SK-N-SH (cell line): ENCODE results near the gene DLX6. TPM values are rescaled to one million over a fixed set of nuclear protein-coding genes. Genes with fewer than 3 reads are reported as not detected.

Experiments
- CTCF ChIA-PET: fragments of 300-600, 350-600 bp; formaldehyde crosslinking; extraction: SDS; loops from one replicate; lab custom pipeline; 2021; lab: Yijun Ruan, JAX
- POLR2A ChIA-PET: fragments of 350-600 bp; sonication (Branson Sonifier 250); formaldehyde crosslinking; extraction: SDS; loops from one replicate; lab custom pipeline; 2020; ENCODE audit warnings: antibody characterized with exemption, inconsistent platforms; lab: Yijun Ruan, JAX
- DNase-seq: peaks from one replicate; pipeline ENCODE4 v3.0.0; 2012
- H2AFZ ChIP-seq: fragments of 200-600 bp; sonication (generic); 2 replicates; pipeline ENCODE4 v1.8.1; 2016; ENCODE audit warnings: antibody characterized with exemption, mild to moderate bottlenecking, low read depth
- H3F3A ChIP-seq: fragments of 200-600 bp; sonication (generic); replicated peaks from 2 replicates; pipeline ENCODE3; 2016; ENCODE audit warnings: antibody characterized with exemption, mild to moderate bottlenecking; ENCODE audit not compliant: insufficient read depth
- H3K27ac ChIP-seq, 2 experiments: fragments of 200-500 bp in 1 of 2; fragments of 200-600 bp in 1 of 2; sonication (Bioruptor generic) in 1 of 2; sonication (generic), shearing (Covaris generic) in 1 of 2; 2 replicates each; pipeline versions ENCODE4 v1.5.1 to v1.6.1; 2014 to 2016; ENCODE audit warnings: low read depth in 2 of 2, inconsistent platforms in 1 of 2, low read length in 1 of 2, mild to moderate bottlenecking in 1 of 2, mixed read lengths in 1 of 2
- H3K27me3 ChIP-seq: fragments of 200-600 bp; sonication (generic), shearing (Covaris generic); 2 replicates; pipeline ENCODE4 v1.6.1; 2016; ENCODE audit warnings: mixed run types; ENCODE audit not compliant: insufficient read depth
- H3K36me3 ChIP-seq, 2 experiments: fragments of 200-500 bp in 1 of 2; fragments of 200-600 bp in 1 of 2; sonication (Bioruptor generic) in 1 of 2; sonication (generic) in 1 of 2; replicated peaks in 1 of 2; 2 replicates each; pipeline versions ENCODE3 to v1.5.1; 2014 to 2016; ENCODE audit warnings: low read length in 1 of 2, mild to moderate bottlenecking in 1 of 2; ENCODE audit not compliant: insufficient read depth in 2 of 2, control insufficient read depth in 1 of 2
- H3K4me1 ChIP-seq, 2 experiments: fragments of 200-500 bp in 1 of 2; fragments of 200-600 bp in 1 of 2; sonication (Bioruptor generic) in 1 of 2; sonication (generic), shearing (Covaris generic) in 1 of 2; 2 replicates each; pipeline versions ENCODE4 v1.5.1 to v1.6.1; 2014 to 2016; ENCODE audit warnings: low read depth in 1 of 2, low read length in 1 of 2, mixed run types in 1 of 2; ENCODE audit not compliant: insufficient read depth in 2 of 2, control insufficient read depth in 1 of 2
- H3K4me2 ChIP-seq: fragments of 200-600 bp; sonication (generic), shearing (Covaris generic); 2 replicates; pipeline ENCODE4 v1.6.1; 2017; ENCODE audit warnings: mixed run types
- H3K4me3 ChIP-seq, 2 experiments: fragments of 200-500 bp in 1 of 2; fragments of 200-600 bp in 1 of 2; sonication (Bioruptor generic) in 1 of 2; sonication (generic), shearing (Covaris generic) in 1 of 2; 2 replicates each; pipeline versions ENCODE4 v1.5.1 to v1.8.1; 2014 to 2016; ENCODE audit warnings: low read depth in 2 of 2, inconsistent platforms in 1 of 2, low read length in 1 of 2, mild to moderate bottlenecking in 1 of 2, mixed read lengths in 1 of 2, moderate library complexity in 1 of 2
- H3K79me2 ChIP-seq: fragments of 200-600 bp; sonication (generic); 2 replicates; pipeline ENCODE4 v1.8.1; 2017; ENCODE audit warnings: mild to moderate bottlenecking; ENCODE audit not compliant: insufficient read depth
- H3K9ac ChIP-seq: fragments of 200-600 bp; sonication (generic); 2 replicates; pipeline ENCODE4 v1.6.1; 2017; ENCODE audit warnings: mixed run types
- H3K9me2 ChIP-seq: fragments of 200-600 bp; sonication (generic); 2 replicates; pipeline ENCODE4 v1.6.1; 2017; ENCODE audit warnings: mixed run types
- H3K9me3 ChIP-seq: fragments of 200-600 bp; sonication (generic); 2 replicates; pipeline ENCODE4 v1.6.1; 2017; ENCODE audit warnings: mixed run types, mild to moderate bottlenecking, moderate library complexity
- H4K20me1 ChIP-seq: fragments of 200-600 bp; sonication (generic); 2 replicates; pipeline ENCODE4 v1.6.1; 2017; ENCODE audit warnings: mild to moderate bottlenecking, mixed run types; ENCODE audit not compliant: insufficient read depth
- CTCF ChIP-seq: fragments of 200-600 bp; sonication (generic); IDR thresholded peaks from 2 replicates; pipeline ENCODE4 v1.6.1; 2017; ENCODE audit warnings: antibody characterized with exemption, mild to moderate bottlenecking, moderate library complexity
- ELF1 ChIP-seq: IDR thresholded peaks from 2 replicates; pipeline ENCODE4 v1.4.0; 2012
- EP300 ChIP-seq, 2 experiments: IDR thresholded peaks; 2 replicates each; pipeline versions ENCODE4 v1.4.0 to v1.6.1; 2012; ENCODE audit warnings: borderline replicate concordance in 1 of 2, low read depth in 1 of 2, low read length in 1 of 2
- EZH2phosphoT487 ChIP-seq: fragments of 200-600 bp; sonication (generic); IDR thresholded peaks from 2 replicates; pipeline ENCODE4 v1.6.1; 2017; ENCODE audit warnings: low read depth, mixed run types, mild to moderate bottlenecking, antibody characterized with exemption, moderate library complexity, borderline replicate concordance
- FOXJ3 ChIP-seq: sonication (generic); formaldehyde crosslinking; IDR thresholded peaks from 2 replicates; pipeline ENCODE4 v1.5.1; 2020; ENCODE audit warnings: mild to moderate bottlenecking, missing genetic modification reagents
- GABPA ChIP-seq: IDR thresholded peaks from 2 replicates; pipeline ENCODE4 v1.4.0; 2012; ENCODE audit warnings: low read depth, mild to moderate bottlenecking
- MXI1 ChIP-seq: IDR thresholded peaks from 2 replicates; pipeline ENCODE4 v1.6.1; 2012; ENCODE audit warnings: mild to moderate bottlenecking, low read depth, low read length, improper control_type of control experiment
- NRF1 ChIP-seq: IDR thresholded peaks from 2 replicates; pipeline ENCODE4 v1.6.1; 2012; ENCODE audit warnings: low read depth, mild to moderate bottlenecking, low read length
- POLR2AphosphoS5 ChIP-seq: IDR thresholded peaks from 2 replicates; pipeline ENCODE4 v1.6.1; 2012; ENCODE audit warnings: low read depth, low read length
- RAD21 ChIP-seq: IDR thresholded peaks from 2 replicates; pipeline ENCODE4 v1.6.1; 2012; ENCODE audit warnings: mild to moderate bottlenecking, low read length
- REST ChIP-seq: IDR thresholded peaks from 2 replicates; pipeline ENCODE4 v1.6.1; 2012; ENCODE audit warnings: mild to moderate bottlenecking, low read depth, low read length, moderate library complexity
- RFX5 ChIP-seq: IDR thresholded peaks from 2 replicates; pipeline ENCODE4 v1.6.1; 2012; ENCODE audit warnings: mild to moderate bottlenecking, improper control_type of control experiment, low read length
- TAF1 ChIP-seq: IDR thresholded peaks from 2 replicates; pipeline ENCODE4 v1.6.1; 2012; ENCODE audit warnings: low read depth, mild to moderate bottlenecking, low read length, moderate library complexity, borderline replicate concordance
- TCF12 ChIP-seq: IDR thresholded peaks from 2 replicates; pipeline ENCODE4 v1.4.0; 2012
- ZBTB33 ChIP-seq: IDR thresholded peaks from 2 replicates; pipeline ENCODE4 v1.4.0; 2012; ENCODE audit warnings: low read depth, borderline replicate concordance
- WGBS: methylation state at CpG from one replicate; pipeline ENCODE4 v1.1.6; 2017; ENCODE audit warnings: low lambda C conversion rate; 5-methylcytosine and 5-hydroxymethylcytosine counted together
- polyA plus RNA-seq, 3 experiments: library from polyadenylated mRNA; depleted of rRNA; stranded (reverse); fragments of >200 nt; gene quantifications; 2 replicates each; pipeline ENCODE4 v1.2.3, GENCODE V29; 2012

The DLX6 gene
- polyA plus RNA-seq, 1 of the 3 experiments (the other 2 are of a cell fraction), result 0.23 TPM

- no peak for TF ChIP-seq EZH2phosphoT487
- no peak for TF ChIP-seq ELF1
- no peak for TF ChIP-seq ZBTB33
- no peak for TF ChIP-seq EP300 (IDR thresholded peaks at IDR 0.05; ENCODE audit: borderline replicate concordance in 1 of 2, low read depth in 1 of 2, low read length in 1 of 2)
- TF ChIP-seq TAF1, result no peak
- no peak for TF ChIP-seq RFX5
- no peak for TF ChIP-seq POLR2AphosphoS5
- no peak for TF ChIP-seq TCF12
- no peak for TF ChIP-seq MXI1
- no peak for TF ChIP-seq FOXJ3 (CRISPR knock-in tag)
- no peak for TF ChIP-seq RAD21
- no peak for TF ChIP-seq GABPA
- TF ChIP-seq CTCF, result no peak
- TF ChIP-seq REST, result no peak
- no peak for TF ChIP-seq NRF1
- CTCF ChIA-PET, result no interaction called here
- H3F3A ChIP-seq, result peaks cover 4% of the 10 kb centered on the region
- H3K36me3 ChIP-seq, result no peaks in the 10 kb centered on the region
- no peaks in the 10 kb centered on the region for H4K20me1 ChIP-seq
- no peaks in the 10 kb centered on the region for H3K9me3 ChIP-seq
- no peaks in the 10 kb centered on the region for H3K9me2 ChIP-seq
- H3K27me3 ChIP-seq, result no peaks in the 10 kb centered on the region
- no peaks in the 10 kb centered on the region for H3K4me1 ChIP-seq
- WGBS, result 21% methylated on average over 2 of the region's 2 CpGs
- POLR2A ChIA-PET, result no interaction called here
- H2AFZ ChIP-seq, result no peak overlapping the region
- H3K79me2 ChIP-seq, result no peaks in the 10 kb centered on the region
- no peak overlapping the region for H3K4me2 ChIP-seq
- no peak overlapping the region for H3K9ac ChIP-seq
- no peak overlapping the region for H3K4me3 ChIP-seq
- H3K27ac ChIP-seq, result no peak overlapping the region
- no peak for DNase-seq
These were observed 29.2 kb upstream of the DLX6 start for GRCh38 chr7:96976106-96976505.
